SK-N-SH (cell line): ENCODE measurements around the gene ANK2. TPM values are rescaled to one million over a fixed set of nuclear protein-coding genes. Genes with fewer than 3 reads are reported as not detected.

Experiments
- CTCF ChIA-PET: fragments of 300-600, 350-600 bp; formaldehyde crosslinking; extraction: SDS; loops from one replicate; lab custom pipeline; 2021; lab: Yijun Ruan, JAX
- POLR2A ChIA-PET: fragments of 350-600 bp; sonication (Branson Sonifier 250); formaldehyde crosslinking; extraction: SDS; loops from one replicate; lab custom pipeline; 2020; ENCODE audit warnings: antibody characterized with exemption, inconsistent platforms; lab: Yijun Ruan, JAX
- DNase-seq: peaks from one replicate; pipeline ENCODE4 v3.0.0; 2012
- H2AFZ ChIP-seq: fragments of 200-600 bp; sonication (generic); 2 replicates; pipeline ENCODE4 v1.8.1; 2016; ENCODE audit warnings: antibody characterized with exemption, mild to moderate bottlenecking, low read depth
- H3F3A ChIP-seq: fragments of 200-600 bp; sonication (generic); replicated peaks from 2 replicates; pipeline ENCODE3; 2016; ENCODE audit warnings: antibody characterized with exemption, mild to moderate bottlenecking; ENCODE audit not compliant: insufficient read depth
- H3K27ac ChIP-seq, 2 experiments: fragments of 200-500 bp in 1 of 2; fragments of 200-600 bp in 1 of 2; sonication (Bioruptor generic) in 1 of 2; sonication (generic), shearing (Covaris generic) in 1 of 2; 2 replicates each; pipeline versions ENCODE4 v1.5.1 to v1.6.1; 2014 to 2016; ENCODE audit warnings: low read depth in 2 of 2, inconsistent platforms in 1 of 2, low read length in 1 of 2, mild to moderate bottlenecking in 1 of 2, mixed read lengths in 1 of 2
- H3K27me3 ChIP-seq: fragments of 200-600 bp; sonication (generic), shearing (Covaris generic); 2 replicates; pipeline ENCODE4 v1.6.1; 2016; ENCODE audit warnings: mixed run types; ENCODE audit not compliant: insufficient read depth
- H3K36me3 ChIP-seq, 2 experiments: fragments of 200-500 bp in 1 of 2; fragments of 200-600 bp in 1 of 2; sonication (Bioruptor generic) in 1 of 2; sonication (generic) in 1 of 2; replicated peaks in 1 of 2; 2 replicates each; pipeline versions ENCODE3 to v1.5.1; 2014 to 2016; ENCODE audit warnings: low read length in 1 of 2, mild to moderate bottlenecking in 1 of 2; ENCODE audit not compliant: insufficient read depth in 2 of 2, control insufficient read depth in 1 of 2
- H3K4me1 ChIP-seq, 2 experiments: fragments of 200-500 bp in 1 of 2; fragments of 200-600 bp in 1 of 2; sonication (Bioruptor generic) in 1 of 2; sonication (generic), shearing (Covaris generic) in 1 of 2; 2 replicates each; pipeline versions ENCODE4 v1.5.1 to v1.6.1; 2014 to 2016; ENCODE audit warnings: low read depth in 1 of 2, low read length in 1 of 2, mixed run types in 1 of 2; ENCODE audit not compliant: insufficient read depth in 2 of 2, control insufficient read depth in 1 of 2
- H3K4me2 ChIP-seq: fragments of 200-600 bp; sonication (generic), shearing (Covaris generic); 2 replicates; pipeline ENCODE4 v1.6.1; 2017; ENCODE audit warnings: mixed run types
- H3K4me3 ChIP-seq, 2 experiments: fragments of 200-500 bp in 1 of 2; fragments of 200-600 bp in 1 of 2; sonication (Bioruptor generic) in 1 of 2; sonication (generic), shearing (Covaris generic) in 1 of 2; 2 replicates each; pipeline versions ENCODE4 v1.5.1 to v1.8.1; 2014 to 2016; ENCODE audit warnings: low read depth in 2 of 2, inconsistent platforms in 1 of 2, low read length in 1 of 2, mild to moderate bottlenecking in 1 of 2, mixed read lengths in 1 of 2, moderate library complexity in 1 of 2
- H3K79me2 ChIP-seq: fragments of 200-600 bp; sonication (generic); 2 replicates; pipeline ENCODE4 v1.8.1; 2017; ENCODE audit warnings: mild to moderate bottlenecking; ENCODE audit not compliant: insufficient read depth
- H3K9ac ChIP-seq: fragments of 200-600 bp; sonication (generic); 2 replicates; pipeline ENCODE4 v1.6.1; 2017; ENCODE audit warnings: mixed run types
- H3K9me2 ChIP-seq: fragments of 200-600 bp; sonication (generic); 2 replicates; pipeline ENCODE4 v1.6.1; 2017; ENCODE audit warnings: mixed run types
- H3K9me3 ChIP-seq: fragments of 200-600 bp; sonication (generic); 2 replicates; pipeline ENCODE4 v1.6.1; 2017; ENCODE audit warnings: mixed run types, mild to moderate bottlenecking, moderate library complexity
- H4K20me1 ChIP-seq: fragments of 200-600 bp; sonication (generic); 2 replicates; pipeline ENCODE4 v1.6.1; 2017; ENCODE audit warnings: mild to moderate bottlenecking, mixed run types; ENCODE audit not compliant: insufficient read depth
- CHD2 ChIP-seq: fragments of 150-350 bp; IDR thresholded peaks from 2 replicates; pipeline ENCODE4 v1.6.1; 2018; ENCODE audit warnings: low read length; ENCODE audit not compliant: partially characterized antibody
- NFIC ChIP-seq: IDR thresholded peaks from 2 replicates; pipeline ENCODE4 v1.4.0; 2012; ENCODE audit warnings: borderline replicate concordance
- NRF1 ChIP-seq: IDR thresholded peaks from 2 replicates; pipeline ENCODE4 v1.6.1; 2012; ENCODE audit warnings: low read depth, mild to moderate bottlenecking, low read length
- POLR2AphosphoS5 ChIP-seq: IDR thresholded peaks from 2 replicates; pipeline ENCODE4 v1.6.1; 2012; ENCODE audit warnings: low read depth, low read length
- RXRA ChIP-seq: IDR thresholded peaks from 2 replicates; pipeline ENCODE4 v1.4.0; 2012; ENCODE audit warnings: low read depth, mild to moderate bottlenecking, borderline replicate concordance
- SIN3A ChIP-seq: IDR thresholded peaks from 2 replicates; pipeline ENCODE4 v1.6.1; 2012; ENCODE audit warnings: low read depth, mild to moderate bottlenecking, low read length, moderate library complexity, borderline replicate concordance
- TCF12 ChIP-seq: IDR thresholded peaks from 2 replicates; pipeline ENCODE4 v1.4.0; 2012
- YY1 ChIP-seq: IDR thresholded peaks from 2 replicates; pipeline ENCODE4 v1.4.0; 2012; ENCODE audit warnings: low read depth, mild to moderate bottlenecking
- WGBS: methylation state at CpG from one replicate; pipeline ENCODE4 v1.1.6; 2017; ENCODE audit warnings: low lambda C conversion rate; 5-methylcytosine and 5-hydroxymethylcytosine counted together
- polyA plus RNA-seq, 3 experiments: library from polyadenylated mRNA; depleted of rRNA; stranded (reverse); fragments of >200 nt; gene quantifications; 2 replicates each; pipeline ENCODE4 v1.2.3, GENCODE V29; 2012
- TF ChIP-seq, protein P1 (sequence below): fragments of 200-600 bp; sonication (generic); IDR thresholded peaks from 2 replicates; pipeline ENCODE4 v1.6.1; 2017; ENCODE audit warnings: antibody characterized with exemption, mild to moderate bottlenecking, moderate library complexity
- TF ChIP-seq, protein P2 (sequence below): IDR thresholded peaks from 2 replicates; pipeline ENCODE4 v1.4.0; 2012; ENCODE audit warnings: low read depth, borderline replicate concordance
- TF ChIP-seq, protein P3 (sequence below): IDR thresholded peaks from 2 replicates; pipeline ENCODE4; 2012
- TF ChIP-seq, protein P4 (sequence below): IDR thresholded peaks from 2 replicates; pipeline ENCODE4 v1.4.0; 2012; ENCODE audit warnings: low read depth
- TF ChIP-seq, protein P5 (sequence below): fragments of 150-350 bp; IDR thresholded peaks from 2 replicates; pipeline ENCODE4 v1.6.1; 2017; ENCODE audit warnings: antibody characterized with exemption, low read length, low read depth, borderline replicate concordance

Gene ANK2
- polyA plus RNA-seq, 1 of the 3 experiments (the other 2 are of a cell fraction) = 0.69 TPM

DNA sequence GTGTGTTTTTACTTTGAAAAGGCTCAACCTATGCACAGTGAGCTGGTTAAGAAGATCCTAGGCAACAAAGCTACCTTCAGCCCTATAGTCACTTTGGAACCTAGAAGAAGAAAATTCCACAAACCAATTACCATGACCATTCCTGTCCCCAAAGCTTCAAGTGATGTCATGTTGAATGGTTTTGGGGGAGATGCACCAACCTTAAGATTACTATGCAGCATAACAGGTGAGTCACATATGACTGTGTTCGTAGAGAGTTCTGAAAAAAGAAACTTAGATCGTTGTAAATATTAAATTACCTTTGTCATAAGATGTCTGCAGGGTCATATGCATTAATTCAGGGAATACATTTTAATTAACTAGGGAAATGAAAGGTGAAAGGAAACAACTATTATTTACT is 287.1 kb downstream of the ANK2 start:
- 46% methylated on average over 2 of the region's 2 CpGs for WGBS
- CTCF ChIA-PET = no interaction called here
- Histone ChIP-seq H3K9me2 (no peaks in the 10 kb centered on the region), H3K9me3 (no peaks in the 10 kb centered on the region), H3K9ac (no peak overlapping the region)
- TF ChIP-seq NRF1 (no peak), NFIC (no peak), TCF12 (no peak), CHD2 (no peak), RXRA (no peak)
- TF ChIP-seq, protein P1, sequence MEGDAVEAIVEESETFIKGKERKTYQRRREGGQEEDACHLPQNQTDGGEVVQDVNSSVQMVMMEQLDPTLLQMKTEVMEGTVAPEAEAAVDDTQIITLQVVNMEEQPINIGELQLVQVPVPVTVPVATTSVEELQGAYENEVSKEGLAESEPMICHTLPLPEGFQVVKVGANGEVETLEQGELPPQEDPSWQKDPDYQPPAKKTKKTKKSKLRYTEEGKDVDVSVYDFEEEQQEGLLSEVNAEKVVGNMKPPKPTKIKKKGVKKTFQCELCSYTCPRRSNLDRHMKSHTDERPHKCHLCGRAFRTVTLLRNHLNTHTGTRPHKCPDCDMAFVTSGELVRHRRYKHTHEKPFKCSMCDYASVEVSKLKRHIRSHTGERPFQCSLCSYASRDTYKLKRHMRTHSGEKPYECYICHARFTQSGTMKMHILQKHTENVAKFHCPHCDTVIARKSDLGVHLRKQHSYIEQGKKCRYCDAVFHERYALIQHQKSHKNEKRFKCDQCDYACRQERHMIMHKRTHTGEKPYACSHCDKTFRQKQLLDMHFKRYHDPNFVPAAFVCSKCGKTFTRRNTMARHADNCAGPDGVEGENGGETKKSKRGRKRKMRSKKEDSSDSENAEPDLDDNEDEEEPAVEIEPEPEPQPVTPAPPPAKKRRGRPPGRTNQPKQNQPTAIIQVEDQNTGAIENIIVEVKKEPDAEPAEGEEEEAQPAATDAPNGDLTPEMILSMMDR = no peak
- TF ChIP-seq, protein P2, sequence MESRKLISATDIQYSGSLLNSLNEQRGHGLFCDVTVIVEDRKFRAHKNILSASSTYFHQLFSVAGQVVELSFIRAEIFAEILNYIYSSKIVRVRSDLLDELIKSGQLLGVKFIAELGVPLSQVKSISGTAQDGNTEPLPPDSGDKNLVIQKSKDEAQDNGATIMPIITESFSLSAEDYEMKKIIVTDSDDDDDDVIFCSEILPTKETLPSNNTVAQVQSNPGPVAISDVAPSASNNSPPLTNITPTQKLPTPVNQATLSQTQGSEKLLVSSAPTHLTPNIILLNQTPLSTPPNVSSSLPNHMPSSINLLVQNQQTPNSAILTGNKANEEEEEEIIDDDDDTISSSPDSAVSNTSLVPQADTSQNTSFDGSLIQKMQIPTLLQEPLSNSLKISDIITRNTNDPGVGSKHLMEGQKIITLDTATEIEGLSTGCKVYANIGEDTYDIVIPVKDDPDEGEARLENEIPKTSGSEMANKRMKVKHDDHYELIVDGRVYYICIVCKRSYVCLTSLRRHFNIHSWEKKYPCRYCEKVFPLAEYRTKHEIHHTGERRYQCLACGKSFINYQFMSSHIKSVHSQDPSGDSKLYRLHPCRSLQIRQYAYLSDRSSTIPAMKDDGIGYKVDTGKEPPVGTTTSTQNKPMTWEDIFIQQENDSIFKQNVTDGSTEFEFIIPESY = no peak
- TF ChIP-seq, all 33 proteins: peak for 0
- Histone ChIP-seq H4K20me1 (no peaks in the 10 kb centered on the region), H2AFZ (no peak overlapping the region), H3K27ac (no peak overlapping the region), H3K4me2 (no peak overlapping the region), H3F3A (no peaks in the 10 kb centered on the region), H3K4me1 (no peaks in the 10 kb centered on the region), H3K4me3 (no peak overlapping the region), H3K27me3 (no peaks in the 10 kb centered on the region), H3K36me3 (no peaks in the 10 kb centered on the region), H3K79me2 (no peaks in the 10 kb centered on the region)
- DNase-seq = no peak
- POLR2A ChIA-PET = no interaction called here

DNA sequence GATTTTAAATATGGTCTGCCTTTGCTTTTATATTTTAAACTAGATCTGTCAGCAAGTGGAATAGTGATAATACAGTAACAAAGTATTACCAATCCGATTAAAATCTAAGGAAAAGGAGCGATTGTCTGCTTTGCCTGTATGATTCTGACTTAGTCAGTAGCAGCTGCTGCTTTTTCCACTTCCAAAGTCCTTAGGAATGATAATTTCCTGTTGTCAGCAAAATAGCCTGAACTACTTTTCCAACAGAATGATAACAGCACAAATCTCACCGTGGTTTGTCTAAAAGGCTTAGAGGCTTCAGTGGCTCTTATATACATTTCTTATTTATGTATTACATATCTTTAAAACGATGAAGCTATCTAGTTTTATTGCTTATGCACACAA is 290.0 kb downstream of the ANK2 start:
- Histone ChIP-seq H3K4me1 (no peaks in the 10 kb centered on the region), H3F3A (no peaks in the 10 kb centered on the region), H2AFZ (no peak overlapping the region), H3K36me3 (peaks cover 0 to 13% of the 10 kb centered on the region in 2 experiments), H3K4me3 (no peak overlapping the region), H4K20me1 (no peaks in the 10 kb centered on the region), H3K4me2 (no peak overlapping the region), H3K27me3 (no peaks in the 10 kb centered on the region), H3K27ac (no peak overlapping the region), H3K9me2 (no peaks in the 10 kb centered on the region), H3K9ac (no peak overlapping the region), H3K9me3 (no peaks in the 10 kb centered on the region), H3K79me2 (no peaks in the 10 kb centered on the region)
- CTCF ChIA-PET = no interaction called here
- DNase-seq = no peak
- POLR2A ChIA-PET = no interaction called here
- 77% methylated on average over 4 of the region's 4 CpGs for WGBS
- TF ChIP-seq, protein P3, sequence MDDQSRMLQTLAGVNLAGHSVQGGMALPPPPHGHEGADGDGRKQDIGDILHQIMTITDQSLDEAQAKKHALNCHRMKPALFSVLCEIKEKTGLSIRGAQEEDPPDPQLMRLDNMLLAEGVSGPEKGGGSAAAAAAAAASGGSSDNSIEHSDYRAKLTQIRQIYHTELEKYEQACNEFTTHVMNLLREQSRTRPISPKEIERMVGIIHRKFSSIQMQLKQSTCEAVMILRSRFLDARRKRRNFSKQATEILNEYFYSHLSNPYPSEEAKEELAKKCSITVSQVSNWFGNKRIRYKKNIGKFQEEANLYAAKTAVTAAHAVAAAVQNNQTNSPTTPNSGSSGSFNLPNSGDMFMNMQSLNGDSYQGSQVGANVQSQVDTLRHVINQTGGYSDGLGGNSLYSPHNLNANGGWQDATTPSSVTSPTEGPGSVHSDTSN = no peak
- no peak for TF ChIP-seq YY1
- TF ChIP-seq, protein P4, sequence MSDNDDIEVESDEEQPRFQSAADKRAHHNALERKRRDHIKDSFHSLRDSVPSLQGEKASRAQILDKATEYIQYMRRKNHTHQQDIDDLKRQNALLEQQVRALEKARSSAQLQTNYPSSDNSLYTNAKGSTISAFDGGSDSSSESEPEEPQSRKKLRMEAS = no peak
- TF ChIP-seq, protein P5, sequence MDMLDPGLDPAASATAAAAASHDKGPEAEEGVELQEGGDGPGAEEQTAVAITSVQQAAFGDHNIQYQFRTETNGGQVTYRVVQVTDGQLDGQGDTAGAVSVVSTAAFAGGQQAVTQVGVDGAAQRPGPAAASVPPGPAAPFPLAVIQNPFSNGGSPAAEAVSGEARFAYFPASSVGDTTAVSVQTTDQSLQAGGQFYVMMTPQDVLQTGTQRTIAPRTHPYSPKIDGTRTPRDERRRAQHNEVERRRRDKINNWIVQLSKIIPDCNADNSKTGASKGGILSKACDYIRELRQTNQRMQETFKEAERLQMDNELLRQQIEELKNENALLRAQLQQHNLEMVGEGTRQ = no peak
- TF ChIP-seq SIN3A = no peak
- TF ChIP-seq POLR2AphosphoS5 = no peak
- TF ChIP-seq, all 33 proteins: peak for 0
